GM21360 (cell line): ENCODE results near the gene DND1.
"Not testable (repeated sequence)": the region's sequence is repeated elsewhere in the genome, so short reads cannot be mapped to it uniquely, and the experiment has no call there.

Experiments
- ATAC-seq: cut with Tn5 transposase; IDR thresholded peaks from one replicate; pipeline ENCODE4 v1.9.1; 2021; ENCODE audit warnings: mild to moderate bottlenecking, moderate library complexity; ENCODE audit not compliant: unreplicated experiment

DND1 gene

DNA sequence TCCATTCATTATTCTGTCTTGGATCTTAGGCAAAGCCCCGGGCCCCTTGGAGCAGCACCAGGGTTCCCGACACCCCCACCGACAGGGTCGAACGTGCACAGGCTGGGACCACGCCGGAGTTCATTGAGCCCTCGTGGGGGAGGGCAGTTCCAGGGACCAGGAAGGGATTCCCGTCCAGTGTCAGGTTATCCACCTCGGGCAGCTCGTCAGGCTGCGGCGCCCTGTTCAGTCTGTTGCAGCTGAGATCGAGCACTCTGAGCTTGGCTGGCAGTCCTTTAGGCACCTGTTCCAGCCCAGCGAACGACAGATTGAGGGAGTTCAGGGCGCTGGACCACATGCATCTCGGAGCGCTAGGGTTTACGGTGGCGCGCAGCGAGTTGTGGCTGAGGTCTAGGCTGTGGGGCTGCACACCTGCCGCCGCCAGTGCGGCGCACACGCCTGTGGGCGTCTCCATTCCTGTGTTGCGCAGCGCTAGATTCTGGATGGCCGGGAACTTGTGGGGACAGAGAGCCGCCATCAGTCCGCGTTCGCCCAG is 41.5 kb downstream of the DND1 start:
- ATAC-seq: peak; percentile 36

- no peak for ATAC-seq
Measured at GRCh38 chr5:140631036-140631417, 42.3 kb downstream of the DND1 start.

GRCh38 chr5:140630292-140631035 is 42.9 kb downstream of the DND1 start:
- ATAC-seq: no peak

GRCh38 chr5:140628711-140629110 is 44.7 kb downstream of the DND1 start:
- no peak for ATAC-seq

DNA sequence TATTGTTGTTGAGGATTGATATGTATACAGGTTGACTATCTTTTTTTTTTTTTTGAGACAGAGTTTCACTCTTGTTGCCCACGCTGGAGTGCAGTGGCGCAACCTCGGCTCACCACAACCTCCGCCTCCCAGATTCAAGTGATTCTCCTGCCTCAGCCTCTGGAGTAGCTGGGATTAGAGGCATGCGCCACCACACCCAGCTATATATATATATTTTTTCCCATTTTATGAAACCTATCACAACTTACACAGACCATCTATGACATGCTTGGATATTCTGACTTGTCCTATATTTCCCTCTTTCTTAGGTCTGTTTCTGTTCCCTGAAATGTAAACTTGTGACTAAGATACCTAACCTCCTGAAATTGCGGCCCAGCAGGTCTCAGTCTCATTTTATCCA is 45.4 kb downstream of the DND1 start:
- no peak for ATAC-seq

- ATAC-seq: not testable (repeated sequence)
Measured at GRCh38 chr5:140624886-140625285, 48.5 kb downstream of the DND1 start.

- not testable (repeated sequence) for ATAC-seq
Measured at GRCh38 chr5:140623061-140623460, 50.3 kb downstream of the DND1 start.

GRCh38 chr5:140622301-140622700 is 51.1 kb downstream of the DND1 start:
- ATAC-seq: no peak
